Vagina (tissue), 2 donors: ENCODE data around the gene EBF3. TPM values are rescaled to one million over a fixed set of nuclear protein-coding genes. Genes with fewer than 3 reads are reported as not detected.

Experiments
- DNase-seq, 2 donors: peaks; one replicate each; pipeline ENCODE4 v3.0.0-alpha.2; 2017; ENCODE audit errors: extremely low spot score in 2 of 2
- H3K27ac ChIP-seq: fragments of 200-600 bp; sonication (generic); one replicate; pipeline ENCODE4 v1.5.1; 2019
- H3K27me3 ChIP-seq: fragments of 200-600 bp; sonication (generic); one replicate; pipeline ENCODE4 v1.5.1; 2019
- H3K36me3 ChIP-seq, 2 donors: fragments of 200-600 bp; sonication (generic); one replicate each; pipeline ENCODE4 v1.5.1; 2017 to 2019
- H3K4me1 ChIP-seq: fragments of 200-600 bp; sonication (generic); one replicate; pipeline ENCODE4 v1.5.1; 2019
- H3K4me3 ChIP-seq, 2 donors: fragments of 200-600 bp; sonication (generic); 1 replicate in 1 of 2; 2 replicates in 1 of 2; pipeline ENCODE4 v1.5.1; 2016 to 2019
- H3K9me3 ChIP-seq: fragments of 200-600 bp; sonication (generic); one replicate; pipeline ENCODE4 v1.5.1; 2019
- POLR2A ChIP-seq, 2 donors: fragments of 450-650 bp; IDR thresholded peaks; one replicate each; pipeline ENCODE4 v1.6.1; 2017; ENCODE audit warnings: antibody characterized with exemption in 2 of 2, mild to moderate bottlenecking in 2 of 2, moderate library complexity in 2 of 2
- POLR2AphosphoS5 ChIP-seq, 2 donors: sonication (generic); formaldehyde crosslinking; IDR thresholded peaks; one replicate each; pipeline ENCODE4 v1.9.0; 2017; ENCODE audit warnings: antibody characterized with exemption in 2 of 2, mild to moderate bottlenecking in 2 of 2, low read depth in 1 of 2; ENCODE audit not compliant: insufficient read depth in 1 of 2
- intact Hi-C: fragments of 100-400 bp; cut with DNase I; formaldehyde crosslinking; loops from one replicate; pipeline ENCODE4 v1.15.1; 2023
- total RNA-seq: library from RNA; depleted of rRNA; stranded (reverse); fragments of >200 nt; gene quantifications from one replicate; pipeline ENCODE4 v1.2.3, GENCODE V29; 2016
- TF ChIP-seq, protein P1 (sequence below), 3 experiments: fragments of 450-650 bp in 2 of 3; fragments of 200-600 bp in 1 of 3; sonication (generic) in 1 of 3; IDR thresholded peaks; one replicate each; pipeline ENCODE4 v1.5.1; 2017 to 2019; ENCODE audit warnings: antibody characterized with exemption in 3 of 3, mild to moderate bottlenecking in 2 of 3, moderate library complexity in 2 of 3

The EBF3 gene
- total RNA-seq, 1 donor from 2014 or later = 10.6 TPM

DNA sequence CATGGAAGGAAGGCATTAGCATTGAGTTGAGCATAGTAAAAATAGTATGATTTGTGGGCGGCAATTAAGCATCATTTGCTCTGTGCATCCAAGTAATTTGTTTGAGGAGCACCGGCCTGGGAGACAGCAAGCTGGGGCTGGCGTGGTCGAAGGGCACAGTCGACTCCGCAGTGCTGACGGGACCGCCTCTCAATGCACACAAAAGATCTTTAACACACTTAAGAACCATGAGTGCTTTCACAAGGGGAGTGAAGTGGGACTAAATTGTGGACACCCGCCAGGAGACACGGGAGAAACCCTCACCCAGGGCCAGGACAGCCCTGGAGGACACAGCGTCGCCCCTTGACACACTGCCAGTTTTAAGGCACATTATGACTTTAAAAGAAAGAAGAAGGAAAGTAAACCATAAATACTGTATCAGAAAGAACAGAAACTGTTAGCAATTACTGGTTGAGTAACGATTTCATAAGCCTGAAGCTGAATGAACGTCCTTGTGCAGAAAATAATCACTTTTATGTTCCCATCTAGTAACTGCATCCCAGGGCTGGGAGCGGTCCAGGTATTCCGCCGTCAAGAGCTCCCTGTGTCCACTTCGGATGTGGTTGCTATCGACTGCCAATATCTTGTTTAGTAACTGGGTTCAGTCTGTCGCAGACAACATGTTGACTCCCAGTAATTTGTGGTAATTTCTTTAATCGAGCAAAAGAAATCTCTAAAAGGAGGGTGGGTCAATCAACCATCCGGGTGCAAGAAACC, 102.1 kb downstream of the EBF3 start:
- TF ChIP-seq POLR2AphosphoS5 (IDR thresholded peaks at IDR 0.05; ENCODE audit: insufficient read depth in 1 of 2, low read depth in 1 of 2) (no peak), POLR2A (IDR thresholded peaks at IDR 0.05) (no peak)
- TF ChIP-seq, protein P1, sequence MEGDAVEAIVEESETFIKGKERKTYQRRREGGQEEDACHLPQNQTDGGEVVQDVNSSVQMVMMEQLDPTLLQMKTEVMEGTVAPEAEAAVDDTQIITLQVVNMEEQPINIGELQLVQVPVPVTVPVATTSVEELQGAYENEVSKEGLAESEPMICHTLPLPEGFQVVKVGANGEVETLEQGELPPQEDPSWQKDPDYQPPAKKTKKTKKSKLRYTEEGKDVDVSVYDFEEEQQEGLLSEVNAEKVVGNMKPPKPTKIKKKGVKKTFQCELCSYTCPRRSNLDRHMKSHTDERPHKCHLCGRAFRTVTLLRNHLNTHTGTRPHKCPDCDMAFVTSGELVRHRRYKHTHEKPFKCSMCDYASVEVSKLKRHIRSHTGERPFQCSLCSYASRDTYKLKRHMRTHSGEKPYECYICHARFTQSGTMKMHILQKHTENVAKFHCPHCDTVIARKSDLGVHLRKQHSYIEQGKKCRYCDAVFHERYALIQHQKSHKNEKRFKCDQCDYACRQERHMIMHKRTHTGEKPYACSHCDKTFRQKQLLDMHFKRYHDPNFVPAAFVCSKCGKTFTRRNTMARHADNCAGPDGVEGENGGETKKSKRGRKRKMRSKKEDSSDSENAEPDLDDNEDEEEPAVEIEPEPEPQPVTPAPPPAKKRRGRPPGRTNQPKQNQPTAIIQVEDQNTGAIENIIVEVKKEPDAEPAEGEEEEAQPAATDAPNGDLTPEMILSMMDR (IDR thresholded peaks at IDR 0.05) = no peak
- DNase-seq = no peak
- no peaks in the 10 kb centered on the region for H3K9me3 ChIP-seq
- intact Hi-C loops = no loop called here
- no peaks in the 10 kb centered on the region for H3K36me3 ChIP-seq
- H3K4me3 ChIP-seq = no peak overlapping the region
- no peak overlapping the region for H3K27ac ChIP-seq
- no peaks in the 10 kb centered on the region for H3K4me1 ChIP-seq
- no peaks in the 10 kb centered on the region for H3K27me3 ChIP-seq

DNA sequence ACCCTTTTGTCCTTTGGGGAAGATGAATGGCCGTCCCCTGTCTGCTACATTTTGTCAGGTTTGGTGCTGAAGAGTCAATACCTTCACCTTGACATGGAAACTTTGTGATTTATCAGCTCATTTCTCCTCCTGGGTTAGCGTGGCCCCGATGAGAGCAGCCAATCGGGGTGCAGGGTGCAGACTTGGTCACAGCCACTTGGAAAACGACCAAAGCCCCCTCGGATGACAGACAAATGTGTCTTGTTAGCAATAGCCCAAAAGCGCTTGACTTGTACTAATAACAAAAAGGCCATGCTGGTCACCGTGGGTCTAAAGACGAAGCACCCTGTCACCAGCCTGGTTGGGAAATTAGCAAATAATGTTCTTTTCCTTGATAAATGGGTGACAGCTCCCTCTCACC, 103.7 kb downstream of the EBF3 start:
- Histone ChIP-seq H3K4me3 (no peak overlapping the region), H3K9me3 (no peaks in the 10 kb centered on the region), H3K4me1 (no peaks in the 10 kb centered on the region), H3K36me3 (no peaks in the 10 kb centered on the region), H3K27me3 (no peaks in the 10 kb centered on the region), H3K27ac (no peak overlapping the region)
- TF ChIP-seq, protein P1 (IDR thresholded peaks at IDR 0.05) = no peak
- TF ChIP-seq POLR2AphosphoS5 (IDR thresholded peaks at IDR 0.05; ENCODE audit: insufficient read depth in 1 of 2, low read depth in 1 of 2) (no peak), POLR2A (IDR thresholded peaks at IDR 0.05) (no peak)
- no peak for DNase-seq
- intact Hi-C loops = no loop called here

DNA sequence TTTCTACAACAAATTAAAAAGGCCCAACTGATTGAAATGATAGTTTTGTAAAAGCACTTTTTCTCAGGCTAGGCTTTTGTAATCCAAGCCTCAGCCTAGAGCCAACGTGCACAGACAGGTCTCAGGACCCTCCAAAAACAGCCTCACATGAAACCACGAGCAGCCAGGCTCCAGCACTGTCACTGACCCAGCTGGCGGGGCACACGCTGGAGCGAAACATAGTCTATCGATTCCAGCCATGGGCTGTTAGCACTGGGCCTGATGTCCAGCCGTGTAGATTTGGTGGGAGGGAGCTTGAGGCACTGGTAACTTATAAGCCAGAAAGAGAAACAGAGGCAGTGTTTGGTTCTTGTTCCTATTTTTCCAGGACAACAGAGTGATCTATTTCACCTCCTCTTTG, 104.5 kb downstream of the EBF3 start:
- intact Hi-C loops = no loop called here
- Histone ChIP-seq H3K9me3 (no peaks in the 10 kb centered on the region), H3K4me3 (no peak overlapping the region), H3K36me3 (no peaks in the 10 kb centered on the region), H3K4me1 (no peaks in the 10 kb centered on the region), H3K27ac (no peak overlapping the region), H3K27me3 (no peaks in the 10 kb centered on the region)
- no peak for DNase-seq
- TF ChIP-seq, protein P1 (IDR thresholded peaks at IDR 0.05) = no peak

DNA sequence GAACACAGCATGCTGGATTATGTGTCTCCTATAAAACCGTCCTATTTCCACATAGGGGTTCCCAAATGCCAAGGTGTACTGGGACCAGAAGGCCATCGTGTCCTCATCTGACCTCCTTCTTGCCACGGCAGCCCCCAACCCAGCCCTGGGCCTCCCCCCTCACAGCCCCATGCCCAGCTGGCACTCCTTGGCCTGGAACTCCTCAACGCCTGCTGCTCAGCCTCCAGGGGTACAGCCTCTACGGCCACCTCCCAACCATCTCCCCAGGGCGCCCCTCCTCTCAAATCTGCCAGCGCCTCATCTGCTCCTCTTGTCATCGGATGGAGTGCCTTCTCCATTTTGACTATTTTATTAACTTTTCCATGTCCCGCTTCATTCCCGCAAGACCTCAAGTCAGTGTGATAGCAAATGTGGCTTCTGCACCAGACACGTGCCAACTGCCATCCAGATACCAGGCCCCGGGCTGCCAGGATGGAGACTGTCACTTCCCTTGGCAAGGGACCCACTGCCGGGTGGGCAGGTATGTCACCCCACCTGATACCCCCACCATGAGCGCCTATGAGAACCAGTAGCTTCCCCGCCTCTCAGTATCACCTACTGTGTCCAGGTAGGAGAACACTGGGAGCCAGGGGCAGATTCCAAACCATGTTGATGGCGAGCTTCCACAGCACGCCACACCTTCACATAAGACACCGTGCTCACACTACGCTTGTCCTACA, 106.7 kb downstream of the EBF3 start:
- TF ChIP-seq POLR2A (IDR thresholded peaks at IDR 0.05) = no peak
- TF ChIP-seq POLR2AphosphoS5 (IDR thresholded peaks at IDR 0.05; ENCODE audit: insufficient read depth in 1 of 2, low read depth in 1 of 2) = no peak
- TF ChIP-seq, protein P1 (IDR thresholded peaks at IDR 0.05) = no peak
- Histone ChIP-seq H3K36me3 (no peaks in the 10 kb centered on the region), H3K4me1 (no peaks in the 10 kb centered on the region), H3K9me3 (no peaks in the 10 kb centered on the region), H3K4me3 (no peak overlapping the region), H3K27ac (no peak overlapping the region), H3K27me3 (no peaks in the 10 kb centered on the region)
- no peak for DNase-seq
- intact Hi-C loops = no loop called here
